Loucy (cell line): ENCODE measurements around the gene EEPD1.

Experiments
- CTCF ChIP-seq: fragments of 200-600 bp; sonication (generic); conservative IDR thresholded peaks from 2 replicates; pipeline ENCODE4 v1.5.1; 2014; ENCODE audit warnings: mild to moderate bottlenecking, antibody characterized with exemption, low read length
- EZH2phosphoT487 ChIP-seq: fragments of 200-600 bp; IDR thresholded peaks from 2 replicates; pipeline ENCODE4 v1.6.1; 2018; ENCODE audit warnings: antibody characterized with exemption, mild to moderate bottlenecking, moderate library complexity, borderline replicate concordance

GRCh38 chr7:36299823-36300341 is 146.8 kb downstream of the EEPD1 start:
- TF ChIP-seq CTCF (no peak), EZH2phosphoT487 (no peak)
